Gastrocnemius medialis (tissue), 4 donors: ENCODE data around the gene KCNG1. TPM values are rescaled to one million over a fixed set of nuclear protein-coding genes. Genes with fewer than 3 reads are reported as not detected.

Source experiments
- ATAC-seq, 2 donors: fragments of 150-250 bp; one replicate each; pipeline ENCODE4 v1.9.1; 2016
- DNase-seq, 2 donors: peaks; one replicate each; pipeline ENCODE4 v3.0.0-alpha.2; 2019
- H3K27ac ChIP-seq, 4 donors: fragments of 200-600 bp; sonication (generic); 1 replicate in 1 of 4; 2 replicates in 3 of 4; pipeline ENCODE4 v1.5.1; 2016 to 2018; ENCODE audit warnings: mild to moderate bottlenecking in 2 of 4, moderate library complexity in 1 of 4
- H3K27me3 ChIP-seq, 3 donors: fragments of 200-600 bp; sonication (generic) in 2 of 3; 1 replicate in 1 of 3; 2 replicates in 2 of 3; pipeline versions ENCODE4 v1.5.1 to v1.6.0; 2016 to 2019; ENCODE audit warnings: mild to moderate bottlenecking in 1 of 3, moderate library complexity in 1 of 3
- H3K36me3 ChIP-seq, 2 donors: fragments of 200-600 bp; sonication (generic) in 1 of 2; one replicate each; pipeline ENCODE4 v1.5.1; 2017 to 2018
- H3K4me1 ChIP-seq, 2 donors: fragments of 200-600 bp; sonication (generic) in 1 of 2; one replicate each; pipeline ENCODE4 v1.5.1; 2016 to 2017; ENCODE audit warnings: mild to moderate bottlenecking in 2 of 2
- H3K4me3 ChIP-seq, 4 donors: fragments of 200-600 bp; sonication (generic) in 3 of 4; 1 replicate in 1 of 4; 2 replicates in 3 of 4; pipeline ENCODE4 v1.5.1; 2016 to 2019; ENCODE audit warnings: mild to moderate bottlenecking in 2 of 4
- H3K9me3 ChIP-seq, 3 donors: fragments of 200-600 bp; sonication (generic) in 2 of 3; 1 replicate in 1 of 3; 2 replicates in 2 of 3; pipeline ENCODE4 v1.5.1; 2016 to 2019
- CTCF ChIP-seq, 5 experiments: fragments of 450-650 bp in 3 of 5; fragments of 200-600 bp in 2 of 5; sonication (generic) in 2 of 5; IDR thresholded peaks in 4 of 5; conservative IDR thresholded peaks in 1 of 5; 1 replicate in 4 of 5; 2 replicates in 1 of 5; pipeline ENCODE4 v1.5.1; 2016 to 2019; ENCODE audit warnings: antibody characterized with exemption in 5 of 5, mild to moderate bottlenecking in 3 of 5, moderate library complexity in 3 of 5
- POLR2A ChIP-seq, 2 donors: fragments of 450-650 bp; IDR thresholded peaks; one replicate each; pipeline ENCODE4 v1.6.1; 2017; ENCODE audit warnings: antibody characterized with exemption in 2 of 2, mild to moderate bottlenecking in 2 of 2, moderate library complexity in 2 of 2
- in situ Hi-C, 4 donors: fragments of 200-750 bp; cut with MboI; loops; one replicate each; pipeline versions ENCODE4 v1.15.0 to v1.8.0; 2017; ENCODE audit warnings: low sequenced_read_pairs in 4 of 4
- intact Hi-C: fragments of 100-400 bp; cut with DNase I; formaldehyde crosslinking; loops from one replicate; pipeline ENCODE4 v1.15.1; 2023; ENCODE audit warnings: low total_unique reads
- total RNA-seq, 4 donors: library from RNA; depleted of rRNA; stranded (reverse); fragments of >200 nt; gene quantifications; one replicate each; pipeline versions ENCODE4 v1.1.0 to v1.2.3, GENCODE V29; 2016

Gene KCNG1
- total RNA-seq, 4 donors from 2014 or later = not detected

- Histone ChIP-seq H3K36me3 (peaks cover 0 to 16% of the 10 kb centered on the region in 2 donors), H3K27ac (peak overlapping the region; percentile 88 to 98 (median 92)), H3K27me3 (no peaks in the 10 kb centered on the region), H3K9me3 (no peaks in the 10 kb centered on the region), H3K4me1 (peaks cover 46 to 54% of the 10 kb centered on the region in 2 donors), H3K4me3 (peak overlapping the region; percentile 77 to 99 (median 90))
- DNase-seq (no peak), ATAC-seq (no peak)
- intact Hi-C loops (loop anchor here (1.0 to 5.0 kb wide), 2 partner anchors 42 to 165 kb away; no protein-coding TSS in a partner anchor), in situ Hi-C loops (no loop called here)
- TF ChIP-seq POLR2A (IDR thresholded peaks at IDR 0.05) (no peak), CTCF (IDR thresholded peaks at IDR 0.05 in 4 of 5, conservative IDR thresholded peaks at IDR 0.05 in 1 of 5) (no peak)
Observed at GRCh38 chr20:50959543-50960126, 63.3 kb downstream of the KCNG1 start.

GRCh38 chr20:50958615-50959542 lies 64.0 kb downstream of the KCNG1 start, which contains the start of gene MOCS3:
MOCS3 (plus strand) TSS chr20:50958818; CDS start chr20:50958843, 25 bp downstream.
- intact Hi-C loops (loop anchor here (1.0 to 5.0 kb wide), 3 partner anchors 28 to 165 kb away; partner anchors contain the start of gene ADNP), in situ Hi-C loops (no loop called here)
- peak within 1 kb of the TSS; percentile 77 to 99 (median 90) for H3K4me3 ChIP-seq
- peaks cover 46 to 54% of the 10 kb centered on the region in 2 donors for H3K4me1 ChIP-seq
- H3K36me3 ChIP-seq = peaks cover 0 to 23% of the 10 kb centered on the region in 2 donors
- H3K9me3 ChIP-seq = no peaks in the 10 kb centered on the region
- peak; percentile 26 to 39 for TF ChIP-seq POLR2A (IDR thresholded peaks at IDR 0.05)
- no peak for TF ChIP-seq CTCF (IDR thresholded peaks at IDR 0.05 in 4 of 5, conservative IDR thresholded peaks at IDR 0.05 in 1 of 5)
- DNase-seq (peak; percentile 75 to 86), ATAC-seq (peak; percentile 88 to 92)
- H3K27ac ChIP-seq = peak within 1 kb of the TSS; percentile 88 to 98 (median 92)
- H3K27me3 ChIP-seq = no peaks in the 10 kb centered on the region

- TF ChIP-seq CTCF (IDR thresholded peaks at IDR 0.05 in 4 of 5, conservative IDR thresholded peaks at IDR 0.05 in 1 of 5) (no peak), POLR2A (IDR thresholded peaks at IDR 0.05) (peak; percentile 84 to 91)
- peak; percentile 85 to 87 for ATAC-seq
Observed at GRCh38 chr20:50957798-50958614, 64.9 kb downstream of the KCNG1 start, which contains the start of gene DPM1. DPM1 (minus strand) TSS chr20:50958532; CDS start chr20:50958523, 9 bp downstream.

GRCh38 chr20:50957276-50957675 lies 65.6 kb downstream of the KCNG1 start:
- Histone ChIP-seq H3K4me3 (peak overlapping the region; percentile 77 to 99 (median 90)), H3K9me3 (no peaks in the 10 kb centered on the region), H3K36me3 (peaks cover 0 to 34% of the 10 kb centered on the region in 2 donors), H3K27me3 (no peaks in the 10 kb centered on the region), H3K4me1 (peaks cover 46 to 54% of the 10 kb centered on the region in 2 donors), H3K27ac (peak overlapping the region; percentile 88 to 98 (median 92))
- intact Hi-C loops (loop anchor here (5.0 kb wide), 1 partner anchor 40 kb away; no protein-coding TSS in a partner anchor), in situ Hi-C loops (no loop called here)
- ATAC-seq (peak; percentile 56 to 74), DNase-seq (peak; percentile 29 to 64)
- no peak for TF ChIP-seq CTCF (IDR thresholded peaks at IDR 0.05 in 4 of 5, conservative IDR thresholded peaks at IDR 0.05 in 1 of 5)
- no peak for TF ChIP-seq POLR2A (IDR thresholded peaks at IDR 0.05)

More at GRCh38 chr20:50957798-50958614, 64.9 kb downstream of the KCNG1 start, which contains the start of gene DPM1:
- peak within 1 kb of the TSS; percentile 77 to 99 (median 90) for H3K4me3 ChIP-seq
- H3K4me1 ChIP-seq = peaks cover 46 to 54% of the 10 kb centered on the region in 2 donors
- DNase-seq = peak; percentile 74 to 81
- H3K27me3 ChIP-seq = no peaks in the 10 kb centered on the region
- in situ Hi-C loops (no loop called here), intact Hi-C loops (loop anchor here (1.0 to 5.0 kb wide), 2 partner anchors 27 to 41 kb away; partner anchors contain the start of gene ADNP)
- peaks cover 0 to 30% of the 10 kb centered on the region in 2 donors for H3K36me3 ChIP-seq
- H3K9me3 ChIP-seq = no peaks in the 10 kb centered on the region
- peak within 1 kb of the TSS; percentile 88 to 98 (median 92) for H3K27ac ChIP-seq
